Parathyroid adenoma (tissue), 2 donors: ENCODE data around the gene PDE7B.

Experiments used
- H2AFZ ChIP-seq: fragments of 300-600 bp; sonication (generic); one replicate; pipeline ENCODE4 v1.7.0; 2017; ENCODE audit warnings: antibody characterized with exemption, mild to moderate bottlenecking
- H3K27ac ChIP-seq: fragments of 300-600 bp; sonication (generic); one replicate; pipeline ENCODE4 v1.7.0; 2017
- H3K27me3 ChIP-seq: fragments of 300-600 bp; sonication (generic); one replicate; pipeline ENCODE4 v1.7.0; 2017; ENCODE audit warnings: low read length; ENCODE audit not compliant: control insufficient read depth, insufficient read depth
- H3K36me3 ChIP-seq: fragments of 300-600 bp; sonication (generic); one replicate; pipeline ENCODE4 v1.7.0; 2017; ENCODE audit warnings: low read length; ENCODE audit not compliant: control insufficient read depth, insufficient read depth
- H3K4me1 ChIP-seq: fragments of 300-600 bp; sonication (generic); one replicate; pipeline ENCODE4 v1.7.0; 2017; ENCODE audit warnings: control low read depth
- H3K4me2 ChIP-seq: fragments of 300-600 bp; sonication (generic); one replicate; pipeline ENCODE4 v1.7.0; 2017; ENCODE audit warnings: low read length
- H3K4me3 ChIP-seq: fragments of 300-600 bp; sonication (generic); one replicate; pipeline ENCODE4 v1.7.0; 2017; ENCODE audit warnings: low read depth, low read length
- H3K79me2 ChIP-seq: fragments of 300-600 bp; sonication (generic); one replicate; pipeline ENCODE4 v1.7.0; 2017; ENCODE audit warnings: control low read depth
- H3K9ac ChIP-seq: fragments of 300-600 bp; sonication (generic); one replicate; pipeline ENCODE4 v1.7.0; 2017; ENCODE audit warnings: mild to moderate bottlenecking
- H3K9me3 ChIP-seq: fragments of 300-600 bp; sonication (generic); one replicate; pipeline ENCODE4 v1.7.0; 2017; ENCODE audit warnings: low read length; ENCODE audit not compliant: control insufficient read depth
- TF ChIP-seq, protein P1 (sequence below): fragments of 300-600 bp; sonication (generic); IDR thresholded peaks from one replicate; pipeline ENCODE4 v1.7.0; 2017; ENCODE audit warnings: antibody characterized with exemption, mild to moderate bottlenecking
- donor health status: primary hyperparathyroidism.

The PDE7B gene

GRCh38 chr6:136084403-136084802 is 232.9 kb downstream of the PDE7B start:
- Histone ChIP-seq H3K9ac (no peak overlapping the region), H3K27me3 (no peaks in the 10 kb centered on the region), H2AFZ (no peak overlapping the region), H3K9me3 (no peaks in the 10 kb centered on the region), H3K36me3 (no peaks in the 10 kb centered on the region), H3K27ac (no peak overlapping the region), H3K4me3 (no peak overlapping the region), H3K4me2 (no peak overlapping the region), H3K79me2 (peaks cover 3% of the 10 kb centered on the region), H3K4me1 (no peaks in the 10 kb centered on the region)
- TF ChIP-seq, protein P1, sequence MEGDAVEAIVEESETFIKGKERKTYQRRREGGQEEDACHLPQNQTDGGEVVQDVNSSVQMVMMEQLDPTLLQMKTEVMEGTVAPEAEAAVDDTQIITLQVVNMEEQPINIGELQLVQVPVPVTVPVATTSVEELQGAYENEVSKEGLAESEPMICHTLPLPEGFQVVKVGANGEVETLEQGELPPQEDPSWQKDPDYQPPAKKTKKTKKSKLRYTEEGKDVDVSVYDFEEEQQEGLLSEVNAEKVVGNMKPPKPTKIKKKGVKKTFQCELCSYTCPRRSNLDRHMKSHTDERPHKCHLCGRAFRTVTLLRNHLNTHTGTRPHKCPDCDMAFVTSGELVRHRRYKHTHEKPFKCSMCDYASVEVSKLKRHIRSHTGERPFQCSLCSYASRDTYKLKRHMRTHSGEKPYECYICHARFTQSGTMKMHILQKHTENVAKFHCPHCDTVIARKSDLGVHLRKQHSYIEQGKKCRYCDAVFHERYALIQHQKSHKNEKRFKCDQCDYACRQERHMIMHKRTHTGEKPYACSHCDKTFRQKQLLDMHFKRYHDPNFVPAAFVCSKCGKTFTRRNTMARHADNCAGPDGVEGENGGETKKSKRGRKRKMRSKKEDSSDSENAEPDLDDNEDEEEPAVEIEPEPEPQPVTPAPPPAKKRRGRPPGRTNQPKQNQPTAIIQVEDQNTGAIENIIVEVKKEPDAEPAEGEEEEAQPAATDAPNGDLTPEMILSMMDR: no peak

DNA sequence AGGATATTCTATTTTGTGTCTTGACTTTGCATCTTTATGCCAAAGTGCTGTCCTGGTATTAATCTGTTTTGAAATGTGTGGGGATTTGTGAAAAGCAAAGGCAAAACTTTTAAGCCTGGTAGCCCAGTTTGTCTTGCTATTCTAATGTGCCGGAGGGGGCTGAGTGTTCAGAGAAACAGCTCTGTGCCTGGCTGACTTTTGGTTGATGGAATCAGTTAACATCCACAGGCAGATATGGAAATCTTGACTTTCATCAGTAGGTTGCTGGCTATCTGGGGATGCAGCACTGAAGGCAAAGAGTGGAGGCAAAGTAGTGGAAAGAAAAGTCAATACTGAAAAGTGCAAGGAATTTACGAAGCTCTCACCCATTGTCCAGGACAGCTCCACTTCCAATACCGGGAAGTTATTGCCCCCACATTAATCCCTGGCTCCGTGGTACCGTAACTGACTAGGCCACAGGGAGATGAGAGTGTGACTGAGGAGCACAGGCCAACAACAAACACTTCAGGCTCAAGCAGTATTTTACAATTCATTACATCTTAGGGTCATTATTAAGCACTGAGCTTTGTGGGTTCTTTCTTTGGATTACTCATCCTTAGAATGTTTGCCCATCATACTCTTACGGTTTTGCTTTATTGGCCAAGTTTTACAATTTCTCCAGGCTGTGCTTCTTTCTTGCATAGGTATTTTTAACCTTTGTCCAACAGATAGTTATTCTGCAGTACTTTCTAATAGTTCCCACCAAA is 234.0 kb downstream of the PDE7B start:
- H3K27me3 ChIP-seq: no peaks in the 10 kb centered on the region
- H3K79me2 ChIP-seq: peaks cover 3% of the 10 kb centered on the region
- no peaks in the 10 kb centered on the region for H3K4me1 ChIP-seq
- H3K4me2 ChIP-seq: no peak overlapping the region
- no peak overlapping the region for H3K9ac ChIP-seq
- TF ChIP-seq, protein P1: no peak
- H3K9me3 ChIP-seq: no peaks in the 10 kb centered on the region
- H2AFZ ChIP-seq: no peak overlapping the region
- no peaks in the 10 kb centered on the region for H3K36me3 ChIP-seq
- no peak overlapping the region for H3K27ac ChIP-seq
- H3K4me3 ChIP-seq: no peak overlapping the region

DNA sequence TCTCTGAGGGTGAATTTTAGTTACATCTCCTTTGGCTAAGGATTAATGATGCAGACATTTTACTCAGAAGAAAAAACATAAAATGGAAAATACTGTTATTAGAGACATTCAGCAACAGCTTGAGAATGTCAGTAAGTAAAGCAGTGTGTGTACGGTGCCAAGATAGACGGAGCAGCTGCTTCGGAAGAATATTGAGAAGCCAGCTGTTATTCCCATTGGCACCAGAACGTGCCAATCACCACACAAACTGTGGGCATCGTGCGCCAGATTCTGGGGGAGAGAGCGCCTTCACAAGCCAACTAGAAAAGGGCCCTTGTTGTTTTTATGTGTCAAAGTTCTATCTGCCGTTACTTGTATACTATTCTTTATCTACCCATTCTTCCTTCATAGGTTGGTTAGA is 235.2 kb downstream of the PDE7B start:
- H3K36me3 ChIP-seq: no peaks in the 10 kb centered on the region
- H3K4me3 ChIP-seq: no peak overlapping the region
- no peak overlapping the region for H3K9ac ChIP-seq
- no peak overlapping the region for H3K4me2 ChIP-seq
- no peaks in the 10 kb centered on the region for H3K9me3 ChIP-seq
- TF ChIP-seq, protein P1: no peak
- no peak overlapping the region for H2AFZ ChIP-seq
- H3K79me2 ChIP-seq: peaks cover 3% of the 10 kb centered on the region
- H3K4me1 ChIP-seq: peaks cover 3% of the 10 kb centered on the region
- no peak overlapping the region for H3K27ac ChIP-seq
- no peaks in the 10 kb centered on the region for H3K27me3 ChIP-seq

- no peaks in the 10 kb centered on the region for H3K27me3 ChIP-seq
- H3K9me3 ChIP-seq: no peaks in the 10 kb centered on the region
- no peak overlapping the region for H3K9ac ChIP-seq
- H3K27ac ChIP-seq: no peak overlapping the region
- peaks cover 3% of the 10 kb centered on the region for H3K79me2 ChIP-seq
- H2AFZ ChIP-seq: no peak overlapping the region
- H3K4me1 ChIP-seq: peaks cover 3% of the 10 kb centered on the region
- TF ChIP-seq, protein P1: no peak
- H3K4me2 ChIP-seq: no peak overlapping the region
- H3K36me3 ChIP-seq: no peaks in the 10 kb centered on the region
- no peak overlapping the region for H3K4me3 ChIP-seq
These were observed 236.5 kb downstream of the PDE7B start for GRCh38 chr6:136087986-136088385.

- TF ChIP-seq, protein P1: no peak
- no peak overlapping the region for H3K27ac ChIP-seq
- H3K79me2 ChIP-seq: peaks cover 3% of the 10 kb centered on the region
- no peak overlapping the region for H3K9ac ChIP-seq
- no peak overlapping the region for H2AFZ ChIP-seq
- H3K4me2 ChIP-seq: no peak overlapping the region
- no peaks in the 10 kb centered on the region for H3K9me3 ChIP-seq
- no peaks in the 10 kb centered on the region for H3K27me3 ChIP-seq
- H3K4me3 ChIP-seq: no peak overlapping the region
- no peaks in the 10 kb centered on the region for H3K36me3 ChIP-seq
- peaks cover 3% of the 10 kb centered on the region for H3K4me1 ChIP-seq
These were observed 237.2 kb downstream of the PDE7B start for GRCh38 chr6:136088693-136089092.
